CD14-positive monocyte (primary cell): ENCODE results near the gene PLXNA4. TPM values are rescaled to one million over a fixed set of nuclear protein-coding genes. Genes with fewer than 3 reads are reported as not detected.

Source experiments
- DNase-seq, 3 donors: peaks; one replicate each; pipeline ENCODE4 v3.0.0-alpha.2; 2011 to 2022
- H2AFZ ChIP-seq: 2 replicates; pipeline ENCODE4 v1.6.0; 2012; ENCODE audit warnings: mild to moderate bottlenecking, low read depth, low read length, inconsistent platforms; ENCODE audit not compliant: insufficient read depth, poor library complexity, severe bottlenecking
- H3K27ac ChIP-seq, 2 donors: 1 replicate in 1 of 2; 2 replicates in 1 of 2; pipeline ENCODE4 v1.5.1; 2012 to 2013; ENCODE audit warnings: low read length in 2 of 2, control low read depth in 1 of 2, inconsistent platforms in 1 of 2, low read depth in 1 of 2, mild to moderate bottlenecking in 1 of 2
- H3K27me3 ChIP-seq, 2 donors: one replicate each; pipeline versions ENCODE4 v1.6.0 to v1.6.1; 2011 to 2013; ENCODE audit warnings: low read length in 2 of 2; ENCODE audit not compliant: control insufficient read depth in 2 of 2, insufficient read depth in 2 of 2
- H3K36me3 ChIP-seq, 2 donors: replicated peaks in 1 of 2; 1 replicate in 1 of 2; 2 replicates in 1 of 2; pipeline versions ENCODE4 v1.5.1 to v1.6.1; 2012 to 2013; ENCODE audit warnings: low read length in 2 of 2, control low read depth in 1 of 2, inconsistent platforms in 1 of 2, mild to moderate bottlenecking in 1 of 2; ENCODE audit not compliant: insufficient read depth in 2 of 2, control insufficient read depth in 1 of 2
- H3K4me1 ChIP-seq, 2 donors: 1 replicate in 1 of 2; 2 replicates in 1 of 2; pipeline versions ENCODE4 v1.5.1 to v1.6.1; 2012 to 2013; ENCODE audit warnings: low read length in 2 of 2, control low read depth in 1 of 2, inconsistent platforms in 1 of 2, mild to moderate bottlenecking in 1 of 2, moderate library complexity in 1 of 2; ENCODE audit not compliant: insufficient read depth in 2 of 2, control insufficient read depth in 1 of 2
- H3K4me2 ChIP-seq: replicated peaks from 2 replicates; pipeline ENCODE3; 2012; ENCODE audit warnings: low read length, moderate library complexity, mild to moderate bottlenecking; ENCODE audit not compliant: poor library complexity, severe bottlenecking; ENCODE audit errors: extremely low read depth
- H3K4me3 ChIP-seq, 3 experiments: fragments of 200-600 bp in 1 of 3; sonication (generic) in 1 of 3; replicated peaks in 1 of 3; 1 replicate in 2 of 3; 2 replicates in 1 of 3; pipeline ENCODE4 v1.5.1; 2011 to 2013; ENCODE audit warnings: low read length in 3 of 3, mild to moderate bottlenecking in 3 of 3, control low read depth in 2 of 3, low read depth in 2 of 3, inconsistent platforms in 1 of 3, moderate library complexity in 1 of 3
- H3K79me2 ChIP-seq: 2 replicates; pipeline ENCODE4 v1.6.0; 2012; ENCODE audit warnings: mild to moderate bottlenecking, control low read depth, inconsistent platforms, low read length, moderate library complexity; ENCODE audit not compliant: insufficient read depth
- H3K9ac ChIP-seq: 2 replicates; pipeline ENCODE4 v1.6.0; 2017; ENCODE audit warnings: low read length, mild to moderate bottlenecking; ENCODE audit not compliant: insufficient read depth, poor library complexity, severe bottlenecking
- H3K9me3 ChIP-seq, 2 donors: replicated peaks in 1 of 2; 1 replicate in 1 of 2; 2 replicates in 1 of 2; pipeline versions ENCODE4 v1.5.1 to v1.6.1; 2012 to 2013; ENCODE audit warnings: low read length in 2 of 2, control low read depth in 1 of 2; ENCODE audit not compliant: control insufficient read depth in 1 of 2, insufficient read depth in 1 of 2
- H4K20me1 ChIP-seq: 2 replicates; pipeline ENCODE4 v1.6.0; 2012; ENCODE audit warnings: mild to moderate bottlenecking, low read length, control low read depth, moderate library complexity; ENCODE audit not compliant: insufficient read depth
- H3K27ac Mint-ChIP-seq, 7 donors: one replicate each; pipeline ENCODE4 v1.8.0; 2020; ENCODE audit warnings: mild to moderate bottlenecking in 7 of 7, mixed read lengths in 7 of 7, moderate library complexity in 6 of 7, inconsistent platforms in 2 of 7
- H3K27me3 Mint-ChIP-seq, 3 donors: one replicate each; pipeline ENCODE4 v1.8.0; 2021 to 2022; ENCODE audit warnings: low read depth in 3 of 3, mild to moderate bottlenecking in 3 of 3, mixed read lengths in 3 of 3, moderate library complexity in 3 of 3, inconsistent platforms in 1 of 3
- H3K36me3 Mint-ChIP-seq, 2 donors: one replicate each; pipeline ENCODE4 v1.8.0; 2020; ENCODE audit warnings: mixed read lengths in 2 of 2, inconsistent platforms in 1 of 2, mild to moderate bottlenecking in 1 of 2
- H3K4me1 Mint-ChIP-seq: one replicate; pipeline ENCODE4 v1.8.0; 2020; ENCODE audit warnings: mild to moderate bottlenecking, mixed read lengths
- H3K4me3 Mint-ChIP-seq, 2 donors: one replicate each; pipeline ENCODE4 v1.8.0; 2020; ENCODE audit warnings: mild to moderate bottlenecking in 2 of 2, mixed read lengths in 2 of 2, moderate library complexity in 1 of 2
- H3K9me3 Mint-ChIP-seq, 7 donors: one replicate each; pipeline ENCODE4 v1.8.0; 2020 to 2022; ENCODE audit warnings: mixed read lengths in 7 of 7, mild to moderate bottlenecking in 6 of 7, moderate library complexity in 6 of 7, inconsistent platforms in 2 of 7
- WGBS: methylation state at CpG from one replicate; pipeline ENCODE4 v1.1.5; 2013; ENCODE audit warnings: missing lambda C conversion rate; ENCODE audit not compliant: insufficient coverage; 5-methylcytosine and 5-hydroxymethylcytosine counted together
- intact Hi-C, 2 donors: fragments of 100-400 bp; cut with micrococcal nuclease; formaldehyde crosslinking; loops; one replicate each; pipeline versions ENCODE4 v1.15.0 to v1.15.1; 2023
- polyA plus RNA-seq, 3 donors: library from polyadenylated mRNA; depleted of rRNA in 1 of 3; unstranded in 2 of 3; stranded (reverse) in 1 of 3; fragments of 300-500 nt in 2 of 3; fragments of >200 nt in 1 of 3; fragmentation: Illumina TruSeq in 2 of 3; gene quantifications; 1 replicate in 2 of 3; 2 replicates in 1 of 3; pipeline ENCODE4 v1.2.3, GENCODE V29; 2012 to 2021
- TF ChIP-seq, protein P1 (sequence below): fragments of 200-600 bp; IDR thresholded peaks from one replicate; pipeline ENCODE4 v1.8.0; 2022; ENCODE audit warnings: antibody characterized with exemption, mild to moderate bottlenecking

The PLXNA4 gene
- polyA plus RNA-seq, 3 donors, result not detected

DNA sequence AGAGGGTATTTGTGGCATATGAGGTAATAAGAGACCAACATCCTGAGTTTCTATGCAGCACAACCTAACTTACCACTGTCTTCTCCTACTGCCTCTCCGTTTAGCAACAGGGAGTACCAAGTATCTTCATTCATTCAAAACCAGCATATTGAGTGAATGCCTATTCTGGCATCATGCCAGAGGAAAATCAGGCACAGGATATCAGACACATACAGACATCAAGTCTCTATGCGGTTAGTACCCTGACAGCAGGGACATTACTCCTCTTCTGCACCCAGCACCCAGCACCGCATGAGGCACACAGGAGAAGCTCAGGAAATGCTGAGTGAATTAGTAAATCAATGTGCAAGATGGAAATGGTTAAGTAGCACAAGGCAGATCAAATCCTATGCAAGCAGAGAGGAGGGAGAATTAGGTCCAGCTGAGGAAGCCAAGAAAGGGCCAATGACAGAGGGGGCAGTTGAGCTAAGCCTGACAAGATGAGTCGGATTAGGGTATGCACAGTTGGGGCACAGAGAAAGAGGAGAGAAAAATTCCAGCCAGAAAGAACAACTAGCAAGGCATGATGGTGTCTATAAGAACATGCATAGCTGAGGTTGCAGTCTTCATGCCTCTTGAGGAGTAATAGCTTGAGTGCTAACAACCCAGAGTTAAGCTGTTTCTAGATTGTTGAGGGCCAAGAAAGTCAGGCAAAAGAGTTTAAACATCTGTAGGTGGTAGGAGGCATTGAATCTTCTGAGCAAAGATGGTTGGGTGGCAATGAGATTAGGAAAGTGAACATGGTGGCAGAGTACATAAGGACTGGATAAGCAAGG lies 146.0 kb downstream of the PLXNA4 start:
- Histone ChIP-seq H3K9ac (no peak overlapping the region), H4K20me1 (no peaks in the 10 kb centered on the region), H2AFZ (no peak overlapping the region), H3K27ac (no peak overlapping the region), H3K79me2 (no peaks in the 10 kb centered on the region), H3K4me3 (no peak overlapping the region), H3K36me3 (no peaks in the 10 kb centered on the region), H3K4me2 (no peak overlapping the region), H3K4me1 (peaks cover 31 to 32% of the 10 kb centered on the region in 2 donors), H3K27me3 (no peaks in the 10 kb centered on the region), H3K9me3 (no peaks in the 10 kb centered on the region)
- H3K4me1 Mint-ChIP-seq, result peaks cover 39% of the 10 kb centered on the region
- no peak overlapping the region for H3K4me3 Mint-ChIP-seq
- H3K27me3 Mint-ChIP-seq, result peaks cover 2 to 9% (median 7%) of the 10 kb centered on the region in 3 donors
- peaks cover 0 to 3% of the 10 kb centered on the region in 2 donors for H3K36me3 Mint-ChIP-seq
- no peak for DNase-seq
- H3K9me3 Mint-ChIP-seq, result peaks cover 0 to 4% (median 3%) of the 10 kb centered on the region in 7 donors
- intact Hi-C loops, result no loop called here
- TF ChIP-seq, protein P1, sequence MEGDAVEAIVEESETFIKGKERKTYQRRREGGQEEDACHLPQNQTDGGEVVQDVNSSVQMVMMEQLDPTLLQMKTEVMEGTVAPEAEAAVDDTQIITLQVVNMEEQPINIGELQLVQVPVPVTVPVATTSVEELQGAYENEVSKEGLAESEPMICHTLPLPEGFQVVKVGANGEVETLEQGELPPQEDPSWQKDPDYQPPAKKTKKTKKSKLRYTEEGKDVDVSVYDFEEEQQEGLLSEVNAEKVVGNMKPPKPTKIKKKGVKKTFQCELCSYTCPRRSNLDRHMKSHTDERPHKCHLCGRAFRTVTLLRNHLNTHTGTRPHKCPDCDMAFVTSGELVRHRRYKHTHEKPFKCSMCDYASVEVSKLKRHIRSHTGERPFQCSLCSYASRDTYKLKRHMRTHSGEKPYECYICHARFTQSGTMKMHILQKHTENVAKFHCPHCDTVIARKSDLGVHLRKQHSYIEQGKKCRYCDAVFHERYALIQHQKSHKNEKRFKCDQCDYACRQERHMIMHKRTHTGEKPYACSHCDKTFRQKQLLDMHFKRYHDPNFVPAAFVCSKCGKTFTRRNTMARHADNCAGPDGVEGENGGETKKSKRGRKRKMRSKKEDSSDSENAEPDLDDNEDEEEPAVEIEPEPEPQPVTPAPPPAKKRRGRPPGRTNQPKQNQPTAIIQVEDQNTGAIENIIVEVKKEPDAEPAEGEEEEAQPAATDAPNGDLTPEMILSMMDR, result no peak
- 97% methylated on average over 3 of the region's 4 CpGs for WGBS
- H3K27ac Mint-ChIP-seq, result no peak overlapping the region

DNA sequence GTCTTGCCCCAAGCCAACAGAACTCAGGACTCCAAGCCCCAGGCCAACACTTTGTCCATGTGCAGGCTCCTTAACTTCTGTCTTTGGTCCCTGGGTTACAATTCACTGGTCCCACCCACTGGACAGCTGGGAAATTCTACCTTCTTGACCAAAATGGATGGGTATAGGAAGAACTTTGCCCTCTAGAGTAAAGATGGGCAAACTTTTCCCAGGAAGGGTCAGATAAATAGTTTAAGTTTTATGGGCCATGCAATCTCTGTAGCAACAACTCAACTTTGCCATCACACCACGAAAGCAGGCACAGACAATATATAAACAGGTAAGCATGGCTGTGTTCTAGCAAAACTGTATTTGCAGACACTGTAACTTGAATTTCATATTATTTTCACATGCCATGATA lies 147.1 kb downstream of the PLXNA4 start:
- H3K27ac Mint-ChIP-seq, result no peak overlapping the region
- no peak for DNase-seq
- TF ChIP-seq, protein P1, result no peak

More for the DNA sequence above, 147.1 kb downstream of the PLXNA4 start:
- H3K27me3 Mint-ChIP-seq, result peaks cover 0 to 11% (median 7%) of the 10 kb centered on the region in 3 donors
- Histone ChIP-seq H3K27me3 (no peaks in the 10 kb centered on the region), H3K36me3 (no peaks in the 10 kb centered on the region), H4K20me1 (no peaks in the 10 kb centered on the region), H3K9me3 (no peaks in the 10 kb centered on the region), H3K4me2 (no peak overlapping the region), H3K27ac (no peak overlapping the region), H3K79me2 (no peaks in the 10 kb centered on the region), H2AFZ (no peak overlapping the region), H3K9ac (no peak overlapping the region), H3K4me1 (peaks cover 23 to 26% of the 10 kb centered on the region in 2 donors), H3K4me3 (no peak overlapping the region)
- H3K4me1 Mint-ChIP-seq, result peaks cover 31% of the 10 kb centered on the region
- peaks cover 0 to 2% of the 10 kb centered on the region in 2 donors for H3K36me3 Mint-ChIP-seq
- intact Hi-C loops, result no loop called here
- WGBS, result no CpG with 5 or more reads among the region's 1 CpG
- peaks cover 0 to 4% (median 2%) of the 10 kb centered on the region in 7 donors for H3K9me3 Mint-ChIP-seq
- no peak overlapping the region for H3K4me3 Mint-ChIP-seq
